HG03354 (cell line): ENCODE data around the gene PERM1.
"Not testable (repeated sequence)": the region's sequence is repeated elsewhere in the genome, so short reads cannot be mapped to it uniquely, and the experiment has no call there.

Source experiments
- ATAC-seq: cut with Tn5 transposase; IDR thresholded peaks from one replicate; pipeline ENCODE4 v1.9.1; 2021; ENCODE audit warnings: mild to moderate bottlenecking; ENCODE audit not compliant: unreplicated experiment, poor library complexity, severe bottlenecking

Gene PERM1

DNA sequence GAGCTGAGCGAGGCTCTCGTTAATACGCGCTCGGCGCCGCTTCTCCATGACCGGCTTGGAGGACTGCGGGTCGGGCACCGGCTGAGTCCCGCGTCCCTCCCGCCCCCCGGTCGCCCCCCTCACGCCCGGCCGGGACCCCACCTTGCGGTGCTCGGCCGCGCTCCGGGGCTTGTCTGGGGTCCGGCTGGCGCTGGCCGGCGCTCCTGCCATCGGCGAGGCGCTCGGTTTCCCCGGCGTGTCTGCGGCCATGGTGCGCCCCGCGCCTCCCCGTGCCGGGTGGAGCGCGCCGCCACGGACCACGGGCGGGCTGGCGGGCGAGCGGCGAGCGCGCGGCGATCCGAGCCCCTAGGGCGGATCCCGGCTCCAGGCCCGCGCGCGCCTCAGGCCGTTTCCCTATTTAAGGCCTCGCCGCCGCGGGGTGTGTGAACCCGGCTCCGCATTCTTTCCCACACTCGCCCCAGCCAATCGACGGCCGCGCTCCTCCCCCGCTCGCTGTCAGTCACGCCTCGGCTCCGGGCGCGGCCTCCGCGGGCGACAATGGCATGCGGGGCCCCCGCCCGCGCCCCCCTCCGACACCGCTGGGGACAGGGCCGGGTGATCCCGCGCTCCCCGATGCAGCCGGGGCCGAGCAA lies 17.9 kb upstream of the PERM1 start, which contains the start of gene HES4:
Gene HES4, minus strand, starts transcription at position 373 of the 632 bp plus-strand sequence. Its CDS starts 124 bp downstream, at position 249.
- peak; percentile 45 for ATAC-seq

DNA sequence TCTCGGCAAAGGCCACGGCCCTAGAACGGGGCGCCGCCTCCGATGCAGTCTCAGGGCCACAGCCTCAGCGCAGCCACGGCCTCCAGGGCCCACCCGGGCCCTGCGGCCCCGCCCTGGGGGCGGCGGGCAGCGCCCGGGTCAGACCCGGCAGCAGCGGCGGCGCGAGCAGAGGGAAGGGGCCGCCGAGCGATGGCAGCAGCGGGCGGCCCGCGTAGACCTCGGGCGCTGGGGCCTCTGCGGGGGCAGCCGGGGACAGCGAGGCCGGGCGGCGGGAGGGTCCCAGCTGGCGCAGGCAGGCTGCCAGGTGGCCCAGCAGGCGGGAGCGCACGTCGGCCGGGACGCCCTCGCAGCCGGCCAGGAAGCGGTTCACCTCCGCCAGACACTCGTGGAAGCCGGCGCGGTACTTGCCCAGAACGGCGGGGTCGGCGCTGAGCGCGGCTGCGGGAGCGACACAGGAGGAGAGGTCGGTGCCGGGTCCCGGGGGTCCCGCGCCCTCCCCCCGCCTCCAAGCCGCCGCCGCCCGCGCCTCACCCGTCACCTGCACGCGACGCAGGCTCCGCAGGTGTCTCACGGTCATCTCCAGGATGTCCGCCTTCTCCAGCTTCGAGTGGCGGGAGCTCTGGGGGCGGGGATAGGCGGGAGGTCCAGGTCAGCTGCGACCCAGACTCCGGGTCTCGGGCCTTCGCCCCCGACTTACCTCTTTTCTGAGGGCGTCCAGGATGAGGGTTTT lies 17.3 kb upstream of the PERM1 start:
- no peak for ATAC-seq

DNA sequence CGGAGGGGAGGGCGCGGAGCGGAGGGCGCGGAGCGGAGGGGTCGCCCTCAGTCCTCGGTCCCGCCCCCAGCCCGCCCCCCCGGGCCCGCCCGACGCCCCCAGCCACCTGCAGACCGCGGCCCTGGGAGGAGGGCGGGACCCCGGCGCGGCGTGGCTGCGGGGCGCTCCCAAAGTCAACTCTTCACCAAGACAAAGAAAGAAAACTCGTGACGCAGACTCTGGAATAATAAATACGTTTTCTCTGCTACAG lies 16.8 kb upstream of the PERM1 start:
- ATAC-seq, result no peak

DNA sequence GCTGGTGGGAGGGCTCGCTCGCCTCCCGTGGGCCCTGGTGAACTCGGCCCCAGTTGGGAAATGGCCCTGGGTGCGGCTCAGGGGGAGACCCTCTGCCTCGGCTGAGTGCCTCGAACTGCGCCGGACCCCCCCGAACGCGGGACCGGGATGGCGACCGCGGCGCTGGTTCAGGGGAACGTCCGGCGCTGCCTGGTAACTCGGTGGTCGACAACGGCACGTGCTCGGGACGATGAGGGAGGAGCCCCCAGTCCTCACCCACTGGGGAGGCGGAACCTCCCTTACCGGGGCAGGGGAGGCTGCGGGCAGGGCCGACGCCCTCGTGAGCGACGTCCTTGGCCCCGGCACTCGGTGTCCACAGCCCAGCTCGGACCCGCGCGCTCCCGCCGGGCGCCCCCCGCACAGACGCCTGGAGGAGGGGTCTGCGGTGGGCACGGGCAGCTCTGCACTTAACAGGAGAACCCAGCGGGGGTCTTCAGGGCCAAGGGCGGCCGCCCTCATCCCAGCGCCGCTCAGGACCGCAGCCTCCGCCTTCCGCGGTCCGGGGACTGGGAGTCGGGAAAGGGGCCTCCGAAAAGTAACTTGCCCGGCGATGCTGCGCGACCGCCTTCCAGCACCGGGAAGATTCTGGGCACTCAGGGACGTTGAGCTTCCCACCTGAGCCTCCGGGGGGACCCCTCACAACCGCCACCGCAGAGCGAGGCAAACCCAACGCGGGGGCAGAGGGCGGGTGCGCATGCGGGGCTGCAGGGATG lies 16.3 kb upstream of the PERM1 start:
- ATAC-seq, result no peak

DNA sequence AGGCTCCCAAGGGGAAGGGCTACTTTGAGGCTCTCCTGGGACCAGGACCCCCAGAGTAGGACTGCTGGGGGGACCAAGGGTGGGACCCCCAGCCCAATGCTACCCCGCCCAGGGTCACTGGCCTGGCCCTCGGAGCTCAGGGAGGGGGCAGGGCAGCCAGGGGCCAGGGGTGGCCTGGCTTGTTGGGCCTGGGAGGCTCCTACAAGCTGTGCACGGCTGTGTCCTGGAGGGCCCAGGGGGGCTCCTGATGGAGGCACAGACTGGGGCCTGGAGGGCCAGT lies 15.8 kb upstream of the PERM1 start:
- no peak for ATAC-seq

DNA sequence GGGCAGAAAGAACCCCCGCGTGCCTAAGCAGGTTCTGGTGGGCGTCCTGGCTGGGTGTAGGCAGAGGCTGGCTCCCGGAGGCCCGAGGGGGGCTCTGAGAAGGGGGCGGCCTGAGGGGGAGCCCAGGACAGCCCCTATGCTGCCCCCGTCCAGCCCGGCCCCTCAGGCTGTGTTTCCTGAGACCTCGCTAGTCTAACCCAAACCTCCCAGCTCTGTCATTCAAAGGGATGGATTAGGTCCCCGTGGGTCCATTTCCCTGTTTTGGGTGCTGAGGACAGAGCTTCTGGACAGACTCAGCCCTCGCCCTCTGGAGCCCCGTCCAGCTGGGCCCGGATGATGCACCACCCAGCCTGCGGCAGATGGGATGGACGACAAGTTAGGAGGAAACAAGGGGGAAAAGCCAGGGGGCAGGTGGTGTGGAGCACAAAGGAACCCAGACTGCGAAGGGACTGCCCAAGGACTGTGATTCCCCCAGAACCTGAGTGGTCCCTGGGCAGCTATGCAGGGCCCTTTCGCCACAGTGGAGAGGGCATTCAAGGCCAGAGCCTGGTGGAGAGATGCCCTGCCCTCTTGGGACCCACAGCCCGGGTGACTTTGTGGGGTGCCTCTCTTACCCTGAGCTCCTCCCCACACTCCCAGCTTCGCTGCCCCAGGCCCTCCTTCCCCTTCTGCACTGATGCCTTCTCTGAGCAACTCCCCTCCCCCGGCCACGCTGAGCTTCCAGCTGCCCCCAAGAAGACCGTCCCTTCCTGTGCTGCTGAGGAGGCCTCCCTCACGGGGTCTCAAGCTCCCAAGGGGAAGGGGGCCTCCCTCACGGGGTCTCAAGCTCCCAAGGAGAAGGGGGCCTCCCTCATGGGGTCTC lies 15.2 kb upstream of the PERM1 start:
- ATAC-seq, result no peak

DNA sequence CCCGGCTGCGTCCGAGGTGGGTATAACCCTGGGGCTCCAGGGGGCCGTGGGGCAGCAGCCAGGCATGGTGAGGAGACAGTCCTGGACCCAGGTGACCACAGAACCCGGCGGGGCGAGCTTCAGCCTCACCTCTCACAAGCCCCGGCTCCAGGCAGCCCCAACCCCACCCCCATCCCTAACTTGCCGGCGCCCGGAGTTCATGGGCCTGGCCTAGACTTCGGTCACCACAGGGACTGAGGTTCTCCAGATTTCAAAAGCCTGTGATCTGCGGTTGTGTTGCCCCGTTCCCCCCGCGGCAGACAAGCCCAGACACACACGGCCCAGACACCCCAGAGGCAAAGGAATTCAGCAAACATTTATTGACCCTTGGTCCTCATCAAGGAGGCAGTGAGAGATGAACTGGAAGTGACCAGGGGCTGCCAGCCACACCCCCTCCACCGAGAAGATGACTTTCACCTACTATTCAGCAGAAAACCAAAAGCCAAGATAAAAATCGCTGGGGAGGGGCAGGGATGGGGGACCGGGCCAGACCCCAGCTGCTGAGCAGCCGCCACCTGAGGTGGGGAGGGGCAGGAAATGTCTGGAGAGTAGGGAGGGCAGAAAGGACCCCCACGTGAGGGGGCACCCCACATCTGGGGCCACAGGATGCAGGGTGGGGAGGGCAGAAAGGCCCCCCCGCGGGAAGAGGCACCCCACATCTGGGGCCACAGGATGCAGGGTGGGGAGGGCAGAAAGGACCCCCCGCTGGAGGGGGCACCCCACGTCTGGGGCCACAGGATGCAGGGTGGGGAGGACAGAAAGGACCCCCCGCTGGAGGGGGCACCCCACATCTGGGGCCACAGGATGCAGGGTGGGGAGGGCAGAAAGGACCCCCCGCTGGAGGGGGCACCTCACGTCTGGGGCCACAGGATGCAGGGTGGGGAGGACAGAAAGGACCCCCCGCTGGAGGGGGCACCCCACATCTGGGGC lies 14.1 kb upstream of the PERM1 start:
- ATAC-seq, result no peak

DNA sequence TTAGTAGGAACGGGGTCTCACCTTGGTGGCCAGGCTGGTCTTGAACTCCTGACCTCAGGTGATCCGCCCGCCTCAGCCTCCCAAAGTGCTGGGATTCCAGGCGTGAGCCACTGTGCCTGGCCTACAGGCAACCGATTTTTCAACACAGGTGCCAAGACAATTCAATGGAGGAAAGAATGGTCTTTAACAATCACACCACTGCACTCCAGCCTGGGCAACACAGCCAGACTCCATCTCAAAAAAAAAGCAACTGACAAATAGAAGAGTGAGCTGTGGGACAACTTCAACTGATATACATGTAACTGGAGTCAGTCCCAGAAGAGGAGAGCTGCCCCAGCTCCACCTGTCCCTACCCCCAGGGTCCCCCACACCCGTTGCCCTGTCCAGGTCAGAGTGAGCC lies 12.7 kb upstream of the PERM1 start:
- ATAC-seq, result not testable (repeated sequence)

DNA sequence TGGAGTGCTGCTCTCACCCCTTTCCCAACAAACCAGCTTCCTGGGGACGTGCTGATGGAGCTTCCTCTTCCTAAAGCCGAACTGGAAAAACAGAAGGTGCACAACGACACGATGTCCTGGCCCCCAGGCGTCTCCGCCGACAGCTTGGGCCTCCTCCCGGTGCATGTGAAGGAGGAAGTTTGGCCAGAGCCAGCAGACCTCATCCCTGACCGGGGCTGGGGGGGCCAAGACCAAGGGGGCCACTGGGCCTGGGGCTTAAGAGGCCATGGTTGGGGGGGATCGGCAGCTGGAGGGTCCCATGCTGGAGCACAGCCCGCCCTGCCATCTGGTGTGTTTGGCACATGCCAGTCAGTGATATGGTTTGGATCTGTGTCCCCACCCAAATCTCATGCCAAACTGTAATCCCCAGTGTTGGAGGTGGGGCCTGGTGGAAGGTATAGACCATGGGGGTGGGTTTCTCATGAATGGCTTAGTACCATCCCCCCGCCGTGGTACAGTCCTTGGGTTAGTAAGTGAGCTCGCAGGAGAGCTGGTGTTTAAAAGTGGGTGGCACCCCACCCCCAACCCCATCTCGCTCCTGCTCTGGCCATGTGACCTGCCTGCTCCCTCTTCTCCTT lies 11.6 kb upstream of the PERM1 start:
- no peak for ATAC-seq

DNA sequence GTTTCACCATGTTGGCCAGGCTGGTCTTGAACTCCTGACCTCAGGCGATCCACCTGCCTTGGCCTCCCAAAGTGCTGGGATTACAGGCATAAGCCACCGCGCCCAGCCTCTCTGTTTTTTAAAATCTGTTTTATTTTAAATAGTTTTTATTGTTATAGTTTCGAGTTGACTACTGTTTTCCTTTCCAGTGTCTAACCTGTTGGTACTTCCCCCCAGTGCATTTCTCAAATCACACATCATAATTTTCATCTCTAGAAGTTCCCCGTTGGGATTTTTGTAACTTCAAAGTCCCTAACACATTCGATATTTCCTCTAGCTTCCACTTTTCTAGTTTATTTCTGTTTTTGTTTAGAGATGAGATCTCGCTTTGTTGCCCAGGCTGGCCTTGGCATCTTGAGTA lies 10.5 kb upstream of the PERM1 start:
- no peak for ATAC-seq

DNA sequence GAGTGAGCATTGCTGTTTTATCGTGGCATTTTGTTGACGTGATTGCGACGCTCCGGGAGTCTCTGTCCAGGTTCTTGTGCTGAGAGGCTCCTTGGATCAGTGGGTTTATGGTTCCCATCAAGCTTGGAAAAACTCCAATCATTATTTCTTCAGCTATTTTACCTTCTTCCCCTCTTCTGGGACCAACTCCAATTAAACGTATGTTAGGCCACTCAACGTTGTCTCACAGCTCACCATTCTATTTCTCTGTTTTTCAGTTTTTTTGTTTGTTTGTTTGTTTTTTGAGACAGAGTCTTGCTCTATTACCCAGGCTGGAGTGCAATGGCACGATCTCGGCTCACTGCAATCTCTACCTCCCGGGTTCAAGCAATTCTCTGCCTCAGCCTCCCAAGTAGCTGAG lies 10.0 kb upstream of the PERM1 start:
- ATAC-seq, result no peak

DNA sequence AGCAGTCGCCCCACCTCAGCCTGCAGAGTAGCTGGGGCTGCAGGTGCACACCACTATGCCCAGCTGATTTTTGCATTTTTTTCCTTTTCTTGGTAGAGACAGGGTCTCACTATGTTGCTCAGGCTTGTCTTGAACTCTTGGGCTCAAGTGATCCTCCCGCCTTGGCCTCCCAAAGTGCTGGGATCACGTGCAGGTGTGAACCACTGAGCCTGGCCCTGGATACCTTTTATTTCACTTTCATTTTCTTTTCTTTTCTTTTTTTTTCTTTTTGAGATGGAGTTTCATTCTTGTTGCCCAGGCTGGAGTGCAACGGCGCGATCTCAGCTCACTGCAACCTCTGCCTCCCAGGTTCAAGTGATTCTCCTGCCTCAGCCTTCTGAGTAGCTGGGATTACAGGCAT lies 9.4 kb upstream of the PERM1 start:
- not testable (repeated sequence) for ATAC-seq

DNA sequence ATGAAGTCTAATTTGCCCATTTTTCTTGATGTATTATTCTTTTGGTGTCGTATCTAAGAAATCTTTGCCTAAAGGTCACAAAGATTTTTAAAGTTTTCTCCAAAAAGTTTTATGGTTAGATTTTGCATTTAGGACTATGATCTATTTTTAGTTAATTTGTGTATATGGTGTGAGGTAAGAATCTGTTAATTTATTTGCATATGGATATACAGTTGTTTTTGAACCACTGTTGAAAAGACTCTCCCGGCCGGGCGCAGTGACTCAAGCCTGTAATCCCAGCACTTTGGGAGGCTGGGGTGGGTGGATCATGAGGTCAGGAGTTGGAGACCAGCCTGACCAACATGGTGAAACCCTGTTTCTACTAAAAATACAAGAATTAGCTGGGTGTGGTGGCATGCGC lies 6.2 kb upstream of the PERM1 start:
- ATAC-seq, result not testable (repeated sequence)

DNA sequence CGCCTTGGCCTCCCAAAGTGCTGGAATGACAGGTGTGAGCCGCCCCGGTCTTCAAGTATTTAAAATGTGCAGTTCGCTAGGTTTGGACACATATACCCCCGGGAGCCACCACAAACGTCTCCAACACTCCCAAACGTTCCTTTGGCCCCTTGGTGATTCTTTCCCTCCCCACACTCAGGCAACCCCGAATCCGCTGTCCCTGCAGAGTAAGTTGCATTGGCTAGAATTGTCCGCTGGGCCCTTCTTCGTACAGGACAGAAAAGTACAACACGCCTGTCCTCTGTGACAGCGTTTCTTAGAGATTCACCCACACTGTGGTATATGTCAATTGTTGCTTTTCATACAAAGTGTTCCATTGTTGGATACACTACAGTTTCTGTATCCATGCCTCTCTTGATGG lies 3.2 kb upstream of the PERM1 start:
- ATAC-seq, result no peak

DNA sequence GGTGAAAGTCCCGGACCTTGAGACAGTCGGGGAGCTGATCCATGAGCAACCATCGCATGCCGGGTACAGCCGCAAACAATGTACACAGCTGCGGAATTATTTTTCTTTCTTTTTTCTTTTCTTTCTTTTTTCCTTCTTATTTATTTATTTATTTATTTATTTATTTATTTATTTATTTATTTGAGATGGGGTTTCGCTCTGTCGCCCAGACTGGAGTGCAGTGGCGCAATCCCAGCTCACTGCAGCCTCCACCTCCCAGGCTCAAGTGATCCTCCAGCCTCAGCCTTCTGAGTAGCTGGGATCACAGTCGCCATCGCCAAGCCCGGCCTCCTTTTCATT lies 2.6 kb upstream of the PERM1 start:
- ATAC-seq, result no peak

DNA sequence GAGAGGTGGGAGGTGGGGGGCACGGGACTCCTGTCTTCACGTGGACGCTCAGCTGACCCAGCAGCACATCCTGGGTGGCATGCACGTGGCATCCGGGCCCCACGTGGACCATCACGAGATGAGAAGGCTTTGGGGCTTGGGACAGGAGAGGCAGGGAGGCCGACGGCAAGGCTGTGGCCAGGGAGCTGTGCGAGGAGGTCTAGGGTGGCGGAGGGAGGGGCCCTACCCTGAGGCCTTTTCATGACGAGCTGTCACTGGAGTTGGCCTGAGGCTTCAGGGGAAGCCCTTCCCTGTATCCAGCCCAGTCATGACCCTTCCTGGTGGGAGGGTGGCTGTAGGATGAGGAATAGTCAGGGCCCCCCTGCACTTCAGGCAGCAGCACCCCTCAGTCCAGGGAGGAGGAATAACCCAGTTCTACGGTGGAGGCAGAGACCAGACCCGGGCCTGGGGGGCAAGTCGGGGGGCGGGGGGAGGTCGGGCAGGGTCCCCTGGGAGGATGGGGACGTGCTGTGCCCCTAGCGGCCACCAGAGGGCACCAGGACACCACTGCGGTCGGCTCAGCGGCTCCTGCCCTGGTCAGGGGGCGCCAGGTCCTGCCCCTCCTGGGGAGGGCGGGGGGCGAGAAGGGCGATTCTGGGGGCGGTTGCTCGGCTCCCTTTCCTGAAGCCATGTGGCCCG lies 2.0 kb upstream of the PERM1 start:
- ATAC-seq, result no peak

DNA sequence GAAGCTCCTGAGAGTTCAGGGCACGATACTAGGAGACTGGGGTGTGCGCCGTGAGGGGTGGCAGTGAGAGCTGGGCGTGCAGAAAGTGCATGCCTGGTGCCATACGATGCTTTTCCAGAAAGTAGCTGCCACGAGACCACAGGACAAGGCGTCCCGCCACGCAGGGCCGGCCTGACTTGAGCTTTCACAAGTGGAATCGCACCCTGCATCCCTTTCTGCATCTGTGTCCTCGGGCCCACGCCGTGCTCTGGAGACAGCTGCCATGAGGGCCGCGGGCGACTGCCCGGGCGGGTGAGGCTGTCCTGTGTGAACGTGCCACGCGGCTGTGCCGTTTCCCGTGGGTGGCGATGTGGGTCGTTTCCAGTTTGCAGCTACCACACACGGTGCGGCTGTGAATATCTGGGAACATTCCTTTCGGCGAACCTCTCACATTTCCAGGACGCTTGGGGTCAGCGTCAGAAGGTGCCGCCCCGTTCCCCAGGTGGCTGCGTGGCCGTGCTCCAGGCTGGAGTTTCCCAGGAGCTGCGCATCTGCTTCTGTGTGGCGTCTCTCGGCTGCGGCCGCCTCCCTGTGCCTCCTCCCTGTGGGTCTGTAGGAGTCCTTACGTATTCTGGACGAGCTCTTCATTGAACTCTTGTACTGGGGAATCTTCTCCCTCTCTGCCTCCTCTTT lies 1.0 kb upstream of the PERM1 start:
- no peak for ATAC-seq

DNA sequence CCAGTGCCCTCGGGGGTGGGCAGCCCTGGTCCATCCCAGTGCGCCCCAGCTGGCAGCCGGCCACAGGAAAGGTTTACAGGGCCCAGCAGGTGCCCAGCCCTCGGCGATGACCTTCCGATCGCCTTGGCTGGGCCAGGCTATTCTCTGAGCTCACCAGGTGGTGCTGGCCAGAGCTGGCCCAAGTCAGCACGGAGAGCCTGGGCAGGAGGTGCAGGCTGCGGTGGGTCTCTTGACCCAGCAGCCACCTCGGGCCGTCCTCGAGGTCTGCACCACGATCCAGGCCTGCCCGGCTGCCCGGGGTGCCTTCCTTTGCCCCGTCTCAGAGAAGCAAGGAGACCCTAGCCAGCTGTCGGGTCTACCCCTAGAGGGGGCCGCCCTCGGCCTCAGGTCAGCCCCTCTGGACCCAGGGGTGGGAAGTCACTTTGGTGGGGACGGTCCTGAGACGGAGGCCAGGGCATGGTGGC lies 370 bp downstream of the PERM1 start:
- ATAC-seq, result no peak
